Suppressor macrophage treated with lipopolysaccharide for 4 hours (primary cell): ENCODE measurements around the gene CCR2.

ENCODE experiments used
- DNase-seq: peaks from one replicate; pipeline ENCODE4 v3.0.0-alpha.2; 2020

The CCR2 gene

GRCh38 chr3:46356276-46356675, 2.4 kb downstream of the CCR2 start:
- DNase-seq: no peak

GRCh38 chr3:46356909-46357308, 3.0 kb downstream of the CCR2 start:
- no peak for DNase-seq

DNA sequence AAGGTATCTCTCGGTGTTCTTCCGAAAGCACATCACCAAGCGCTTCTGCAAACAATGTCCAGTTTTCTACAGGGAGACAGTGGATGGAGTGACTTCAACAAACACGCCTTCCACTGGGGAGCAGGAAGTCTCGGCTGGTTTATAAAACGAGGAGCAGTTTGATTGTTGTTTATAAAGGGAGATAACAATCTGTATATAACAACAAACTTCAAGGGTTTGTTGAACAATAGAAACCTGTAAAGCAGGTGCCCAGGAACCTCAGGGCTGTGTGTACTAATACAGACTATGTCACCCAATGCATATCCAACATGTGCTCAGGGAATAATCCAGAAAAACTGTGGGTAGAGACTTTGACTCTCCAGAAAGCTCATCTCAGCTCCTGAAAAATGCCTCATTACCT, 4.6 kb downstream of the CCR2 start:
- no peak for DNase-seq

GRCh38 chr3:46359733-46360493, 6.0 kb downstream of the CCR2 start:
- DNase-seq: peak; percentile 77

GRCh38 chr3:46360907-46361306, 7.0 kb downstream of the CCR2 start:
- DNase-seq: no peak

DNA sequence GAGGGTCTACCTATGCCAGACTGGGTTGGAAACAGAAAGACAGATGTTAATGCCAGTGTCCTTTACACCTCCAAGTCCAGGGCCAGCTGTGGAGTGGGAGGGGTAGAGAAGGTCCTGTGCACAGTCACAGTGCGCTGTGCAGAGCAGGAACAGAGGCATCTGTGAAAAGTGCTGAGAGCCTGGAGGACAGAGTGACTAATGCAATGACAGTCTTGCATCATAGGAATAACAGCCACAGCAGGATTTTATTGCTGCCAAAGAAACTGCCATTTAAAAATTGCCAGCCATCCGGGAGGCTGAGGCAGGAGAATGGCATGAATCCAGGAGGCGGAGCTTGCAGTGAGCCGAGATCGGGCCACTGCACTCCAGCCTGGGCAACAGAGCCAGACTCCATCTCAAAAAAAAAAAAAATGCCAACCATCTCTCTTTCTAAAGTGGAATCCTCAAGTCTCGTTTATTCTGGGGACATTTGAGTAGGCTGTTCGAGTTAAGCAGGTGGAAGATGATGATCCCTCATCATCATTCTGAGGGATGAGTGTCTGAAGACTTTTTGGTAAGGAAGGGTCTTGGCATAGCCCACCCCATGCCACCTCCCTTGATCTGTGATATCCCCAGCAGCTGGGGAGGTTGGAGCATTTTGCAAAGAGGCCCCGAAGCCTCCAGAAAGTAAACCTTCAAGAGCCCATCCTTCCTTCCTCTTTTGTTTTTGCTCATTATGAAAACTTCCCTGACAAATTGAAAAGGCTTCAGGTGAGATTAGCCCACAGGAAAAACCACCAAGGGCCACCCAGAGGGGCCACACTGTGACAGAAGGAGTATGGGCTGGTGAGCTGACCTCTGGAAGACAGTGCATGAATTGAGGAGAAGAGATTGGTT, 7.7 kb downstream of the CCR2 start:
- DNase-seq: peak; percentile 87

DNA sequence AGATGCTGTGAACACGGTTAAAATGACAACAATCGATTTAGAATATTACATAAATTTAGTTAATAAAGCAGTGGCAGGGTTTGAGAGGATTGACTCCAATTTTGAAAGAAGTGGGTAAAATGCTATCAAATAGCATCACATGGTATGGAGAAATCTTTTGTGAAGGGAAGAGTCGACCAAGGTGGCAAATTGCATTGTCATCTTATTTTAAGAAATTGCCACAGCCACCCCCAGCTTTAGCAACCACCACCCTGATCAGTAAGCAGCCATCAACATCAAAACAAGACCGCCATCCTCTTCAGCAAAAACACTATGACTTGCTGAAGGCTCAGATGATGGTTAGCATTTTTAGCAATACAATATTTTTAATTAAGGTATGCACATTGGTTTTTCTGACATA, 11.1 kb downstream of the CCR2 start:
- no peak for DNase-seq

DNA sequence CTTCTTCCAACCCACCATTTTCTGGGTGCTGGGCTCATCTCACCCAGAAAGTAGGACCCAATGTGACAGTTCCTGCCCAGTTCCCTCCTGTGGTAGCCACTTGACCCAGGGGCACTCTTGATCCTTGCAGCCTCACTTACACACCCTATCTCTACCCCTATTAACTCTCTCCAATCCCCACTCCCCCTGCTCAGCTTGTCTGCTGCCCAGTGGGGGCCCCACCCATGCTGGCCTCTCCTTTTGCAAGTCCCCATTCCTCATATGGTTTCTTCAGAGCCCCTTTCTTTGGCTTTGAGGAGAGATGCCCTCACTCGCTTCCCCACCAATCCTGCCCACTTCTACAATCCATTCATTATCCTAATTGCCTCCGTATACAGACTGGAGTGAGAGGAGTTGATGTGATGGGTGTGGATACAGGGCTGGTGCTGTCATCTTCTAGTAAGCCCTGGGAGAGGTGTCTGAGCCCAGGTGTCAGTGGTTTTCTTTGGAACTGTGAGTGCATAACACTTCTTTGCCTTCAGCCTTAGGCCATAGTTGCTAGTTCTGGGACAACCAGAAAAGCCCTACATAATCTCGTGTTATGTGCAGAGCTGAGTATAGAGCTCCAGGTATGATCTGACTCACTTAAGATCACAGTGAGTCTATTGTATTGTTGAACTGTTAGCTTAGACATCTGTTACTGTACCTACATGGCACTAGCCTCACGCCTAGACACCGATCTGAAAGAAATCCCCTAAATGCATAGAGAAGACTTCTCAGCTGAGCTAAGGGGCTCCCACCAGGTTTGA, 12.0 kb downstream of the CCR2 start:
- no peak for DNase-seq

- DNase-seq: no peak
These were observed 13.9 kb downstream of the CCR2 start for GRCh38 chr3:46367811-46368210.

DNA sequence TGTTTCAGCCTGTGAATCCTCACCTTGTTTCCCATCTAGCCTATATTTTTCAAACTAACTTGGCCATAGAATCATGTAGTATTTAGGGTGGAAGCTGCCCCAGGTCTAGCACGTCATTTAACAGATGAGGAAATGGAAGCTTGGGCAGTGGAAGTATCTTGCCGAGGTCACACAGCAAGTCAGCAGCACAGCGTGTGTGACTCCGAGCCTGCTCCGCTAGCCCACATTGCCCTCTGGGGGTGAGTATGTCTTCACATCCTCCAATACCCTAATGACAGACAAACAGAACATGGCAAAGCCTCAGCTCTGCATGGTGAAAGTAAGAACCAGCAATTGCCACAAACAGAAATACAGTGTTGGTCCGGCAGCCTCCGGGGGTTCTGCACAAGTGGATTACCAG, 14.7 kb downstream of the CCR2 start:
- DNase-seq: peak; percentile 94

DNA sequence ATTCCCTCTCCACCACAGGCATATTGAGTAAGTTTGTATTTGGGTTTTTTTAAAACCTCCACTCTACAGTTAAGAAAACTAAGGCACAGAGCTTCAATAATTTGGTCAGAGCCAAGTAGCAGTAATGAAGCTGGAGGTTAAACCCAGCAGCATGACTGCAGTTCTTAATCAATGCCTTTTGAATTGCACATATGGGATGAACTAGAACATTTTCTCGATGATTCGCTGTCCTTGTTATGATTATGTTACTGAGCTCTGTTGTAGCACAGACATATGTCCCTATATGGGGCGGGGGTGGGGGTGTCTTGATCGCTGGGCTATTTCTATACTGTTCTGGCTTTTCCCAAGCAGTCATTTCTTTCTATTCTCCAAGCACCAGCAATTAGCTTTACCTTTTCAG, 15.2 kb downstream of the CCR2 start:
- peak; percentile 58 for DNase-seq

DNA sequence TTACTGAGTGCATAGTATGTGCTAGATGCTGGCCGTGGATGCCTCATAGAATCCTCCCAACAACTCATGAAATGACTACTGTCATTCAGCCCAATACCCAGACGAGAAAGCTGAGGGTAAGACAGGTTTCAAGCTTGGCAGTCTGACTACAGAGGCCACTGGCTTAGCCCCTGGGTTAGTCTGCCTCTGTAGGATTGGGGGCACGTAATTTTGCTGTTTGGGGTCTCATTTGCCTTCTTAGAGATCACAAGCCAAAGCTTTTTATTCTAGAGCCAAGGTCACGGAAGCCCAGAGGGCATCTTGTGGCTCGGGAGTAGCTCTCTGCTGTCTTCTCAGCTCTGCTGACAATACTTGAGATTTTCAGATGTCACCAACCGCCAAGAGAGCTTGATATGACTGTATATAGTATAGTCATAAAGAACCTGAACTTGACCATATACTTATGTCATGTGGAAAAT, 15.8 kb downstream of the CCR2 start:
- DNase-seq: peak; percentile 69

DNA sequence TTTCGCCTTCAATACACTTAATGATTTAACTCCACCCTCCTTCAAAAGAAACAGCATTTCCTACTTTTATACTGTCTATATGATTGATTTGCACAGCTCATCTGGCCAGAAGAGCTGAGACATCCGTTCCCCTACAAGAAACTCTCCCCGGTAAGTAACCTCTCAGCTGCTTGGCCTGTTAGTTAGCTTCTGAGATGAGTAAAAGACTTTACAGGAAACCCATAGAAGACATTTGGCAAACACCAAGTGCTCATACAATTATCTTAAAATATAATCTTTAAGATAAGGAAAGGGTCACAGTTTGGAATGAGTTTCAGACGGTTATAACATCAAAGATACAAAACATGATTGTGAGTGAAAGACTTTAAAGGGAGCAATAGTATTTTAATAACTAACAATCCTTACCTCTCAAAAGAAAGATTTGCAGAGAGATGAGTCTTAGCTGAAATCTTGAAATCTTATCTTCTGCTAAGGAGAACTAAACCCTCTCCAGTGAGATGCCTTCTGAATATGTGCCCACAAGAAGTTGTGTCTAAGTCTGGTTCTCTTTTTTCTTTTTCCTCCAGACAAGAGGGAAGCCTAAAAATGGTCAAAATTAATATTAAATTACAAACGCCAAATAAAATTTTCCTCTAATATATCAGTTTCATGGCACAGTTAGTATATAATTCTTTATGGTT, 17.1 kb downstream of the CCR2 start, which contains the start of gene CCR5:
TSS of gene CCR5 (plus strand) at position 108 of the 680 bp plus-strand sequence. CDS start 1,957 bp downstream, outside the sequence.
- peak; percentile 73 for DNase-seq

DNA sequence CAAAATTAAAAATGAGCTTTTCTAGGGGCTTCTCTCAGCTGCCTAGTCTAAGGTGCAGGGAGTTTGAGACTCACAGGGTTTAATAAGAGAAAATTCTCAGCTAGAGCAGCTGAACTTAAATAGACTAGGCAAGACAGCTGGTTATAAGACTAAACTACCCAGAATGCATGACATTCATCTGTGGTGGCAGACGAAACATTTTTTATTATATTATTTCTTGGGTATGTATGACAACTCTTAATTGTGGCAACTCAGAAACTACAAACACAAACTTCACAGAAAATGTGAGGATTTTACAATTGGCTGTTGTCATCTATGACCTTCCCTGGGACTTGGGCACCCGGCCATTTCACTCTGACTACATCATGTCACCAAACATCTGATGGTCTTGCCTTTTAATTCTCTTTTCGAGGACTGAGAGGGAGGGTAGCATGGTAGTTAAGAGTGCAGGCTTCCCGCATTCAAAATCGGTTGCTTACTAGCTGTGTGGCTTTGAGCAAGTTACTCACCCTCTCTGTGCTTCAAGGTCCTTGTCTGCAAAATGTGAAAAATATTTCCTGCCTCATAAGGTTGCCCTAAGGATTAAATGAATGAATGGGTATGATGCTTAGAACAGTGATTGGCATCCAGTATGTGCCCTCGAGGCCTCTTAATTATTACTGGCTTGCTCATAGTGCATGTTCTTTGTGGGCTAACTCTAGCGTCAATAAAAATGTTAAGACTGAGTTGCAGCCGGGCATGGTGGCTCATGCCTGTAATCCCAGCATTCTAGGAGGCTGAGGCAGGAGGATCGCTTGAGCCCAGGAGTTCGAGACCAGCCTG, 17.8 kb downstream of the CCR2 start:
- DNase-seq: peak; percentile 53

- peak; percentile 70 for DNase-seq
These were observed 18.8 kb downstream of the CCR2 start for GRCh38 chr3:46372492-46373359.

GRCh38 chr3:46374755-46375154, 20.8 kb downstream of the CCR2 start:
- DNase-seq: no peak

- no peak for DNase-seq
These were observed 21.3 kb downstream of the CCR2 start for GRCh38 chr3:46375218-46375617.

- DNase-seq: no peak
These were observed 21.9 kb downstream of the CCR2 start for GRCh38 chr3:46375814-46376213.

- DNase-seq: peak; percentile 81
These were observed 24.6 kb downstream of the CCR2 start for GRCh38 chr3:46378426-46378942.
